Measurements from ENCODE around the gene GSK3A. TPM values are rescaled to one million over a fixed set of nuclear protein-coding genes. Genes with fewer than 3 reads are reported as not detected.

The GSK3A gene
- total and polyA plus RNA-seq, 9 of the 15 experiments (the other 6 are each of a cell fraction or from before 2014, with no cell fraction given), result 0.62 to 90.7 (median 33.3) TPM

- TF ChIP-seq MGA (IDR thresholded peaks at IDR 0.05) (no peak), HNRNPLL (IDR thresholded peaks at IDR 0.05; ENCODE audit: low read depth, low read length, poor library complexity, severe bottlenecking) (no peak), NEUROD1 (IDR thresholded peaks at IDR 0.05; ENCODE audit: borderline replicate concordance, low read depth, low read length, partially characterized antibody) (no peak), ZNF263 (CRISPR knock-in tag; IDR thresholded peaks at IDR 0.05; ENCODE audit: borderline replicate concordance) (no peak), ZNF316 (IDR thresholded peaks at IDR 0.05) (peak; percentile 37; the same call in 1 of the 2 replicates), YBX1 (IDR thresholded peaks at IDR 0.05) (no peak), GABPA (tag; conservative IDR thresholded peaks at IDR 0.05; ENCODE audit: low read depth) (no peak), KAT2B (IDR thresholded peaks at IDR 0.05; ENCODE audit: low read depth, low read length) (no peak), ZNF785 (CRISPR knock-in tag; IDR thresholded peaks at IDR 0.05) (no peak), KLF6 (CRISPR knock-in tag; IDR thresholded peaks at IDR 0.05; ENCODE audit: borderline replicate concordance) (no peak), PHF8 (IDR thresholded peaks at IDR 0.05; ENCODE audit: borderline replicate concordance, low read length) (peak; percentile 6; the same call in 1 of the 2 replicates), ZNF121 (CRISPR knock-in tag; conservative IDR thresholded peaks at IDR 0.05) (no peak), HEY1 (CRISPR knock-in tag; IDR thresholded peaks at IDR 0.05; ENCODE audit: borderline replicate concordance) (no peak), KAT7 (CRISPR knock-in tag; IDR thresholded peaks at IDR 0.05; ENCODE audit: borderline replicate concordance) (no peak)
Measured at GRCh38 chr19:42269478-42270345, 27.3 kb upstream of the GSK3A start (continued).
